DND-41 (cell line): ENCODE results near the gene IGFL3.

Experiments
- EZH2 ChIP-seq: IDR thresholded peaks from 3 replicates; pipeline ENCODE4 v1.6.1; 2012; ENCODE audit warnings: borderline replicate concordance, low read depth, mild to moderate bottlenecking, moderate library complexity, low read length, inconsistent platforms; ENCODE audit not compliant: severe bottlenecking
- TF ChIP-seq, protein P1 (sequence below): IDR thresholded peaks from 2 replicates; pipeline ENCODE4 v1.5.1; 2012; ENCODE audit warnings: borderline replicate concordance, low read length, moderate library complexity, mild to moderate bottlenecking; ENCODE audit not compliant: poor library complexity, severe bottlenecking; ENCODE audit errors: extremely low read depth

DNA sequence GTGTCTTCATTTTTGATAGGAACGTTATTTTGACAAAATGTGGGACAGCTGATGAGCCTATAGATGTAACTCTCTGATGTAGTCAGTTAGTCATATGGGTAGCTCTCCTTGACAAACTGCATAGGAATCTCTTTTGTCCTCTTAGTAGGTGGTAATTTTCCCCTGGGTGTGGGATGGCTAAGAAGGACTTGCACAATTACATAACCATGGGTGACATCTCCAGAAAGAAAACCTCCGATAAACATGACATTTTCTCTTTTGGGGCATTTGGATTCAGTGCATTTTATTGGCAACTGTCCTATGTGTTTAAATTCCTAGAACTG is 41.8 kb downstream of the IGFL3 start:
- no peak for TF ChIP-seq EZH2
- TF ChIP-seq, protein P1, sequence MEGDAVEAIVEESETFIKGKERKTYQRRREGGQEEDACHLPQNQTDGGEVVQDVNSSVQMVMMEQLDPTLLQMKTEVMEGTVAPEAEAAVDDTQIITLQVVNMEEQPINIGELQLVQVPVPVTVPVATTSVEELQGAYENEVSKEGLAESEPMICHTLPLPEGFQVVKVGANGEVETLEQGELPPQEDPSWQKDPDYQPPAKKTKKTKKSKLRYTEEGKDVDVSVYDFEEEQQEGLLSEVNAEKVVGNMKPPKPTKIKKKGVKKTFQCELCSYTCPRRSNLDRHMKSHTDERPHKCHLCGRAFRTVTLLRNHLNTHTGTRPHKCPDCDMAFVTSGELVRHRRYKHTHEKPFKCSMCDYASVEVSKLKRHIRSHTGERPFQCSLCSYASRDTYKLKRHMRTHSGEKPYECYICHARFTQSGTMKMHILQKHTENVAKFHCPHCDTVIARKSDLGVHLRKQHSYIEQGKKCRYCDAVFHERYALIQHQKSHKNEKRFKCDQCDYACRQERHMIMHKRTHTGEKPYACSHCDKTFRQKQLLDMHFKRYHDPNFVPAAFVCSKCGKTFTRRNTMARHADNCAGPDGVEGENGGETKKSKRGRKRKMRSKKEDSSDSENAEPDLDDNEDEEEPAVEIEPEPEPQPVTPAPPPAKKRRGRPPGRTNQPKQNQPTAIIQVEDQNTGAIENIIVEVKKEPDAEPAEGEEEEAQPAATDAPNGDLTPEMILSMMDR: no peak
